ENCODE measurements around the gene DNAJC12. TPM values are rescaled to one million over a fixed set of nuclear protein-coding genes. Genes with fewer than 3 reads are reported as not detected.
A peak's percentile ranks its signal among the peaks of the same experiment; 100 is the strongest.

Gene DNAJC12
- polyA plus RNA-seq, 1 of the 3 experiments (the other 2 are of a cell fraction): 7.9 TPM

DNA sequence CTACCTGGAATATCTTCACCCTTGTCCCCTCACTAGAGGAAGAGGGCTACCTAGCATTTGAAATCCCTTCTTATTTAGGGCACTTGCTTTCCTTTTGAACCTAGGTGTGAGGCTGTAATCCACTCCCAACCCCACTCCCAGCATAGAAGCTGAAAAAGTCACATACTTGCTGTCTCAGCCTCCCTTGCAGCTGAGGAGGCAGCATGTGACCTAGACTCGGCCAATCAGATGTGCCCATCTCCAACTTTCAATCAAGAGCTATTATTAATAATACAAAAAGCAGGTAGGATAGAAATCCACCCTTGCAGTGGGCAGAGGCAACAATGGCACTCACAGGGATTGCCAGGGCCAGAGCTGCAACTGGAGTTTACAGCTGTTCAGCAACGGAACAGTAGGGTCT lies 70.7 kb downstream of the DNAJC12 start:
- Histone ChIP-seq H3K9me2 (no peaks in the 10 kb centered on the region), H3K9ac (no peak overlapping the region), H3K4me2 (no peak overlapping the region), H3K36me3 (replicated peaks in 1 of 2; ENCODE audit: control insufficient read depth in 1 of 2, insufficient read depth in 2 of 2, low read length in 1 of 2) (no peaks in the 10 kb centered on the region), H4K20me1 (ENCODE audit: insufficient read depth) (no peaks in the 10 kb centered on the region), H3K9me3 (no peaks in the 10 kb centered on the region), H3K4me3 (ENCODE audit: low read depth in 2 of 2, low read length in 1 of 2) (no peak overlapping the region), H3K27ac (ENCODE audit: low read depth in 2 of 2, low read length in 1 of 2) (no peak overlapping the region), H3K27me3 (ENCODE audit: insufficient read depth) (no peaks in the 10 kb centered on the region), H3F3A (replicated peaks; ENCODE audit: insufficient read depth) (peaks cover 7% of the 10 kb centered on the region), H3K4me1 (ENCODE audit: control insufficient read depth in 1 of 2, insufficient read depth in 2 of 2, low read depth in 1 of 2, low read length in 1 of 2) (peaks cover 0 to 6% of the 10 kb centered on the region in 2 experiments; a peak in 2 of 4 replicates), H2AFZ (ENCODE audit: low read depth) (no peak overlapping the region), H3K79me2 (ENCODE audit: insufficient read depth) (no peaks in the 10 kb centered on the region)
- CTCF ChIA-PET: interaction anchor here (0.7 to 7.0 kb wide), 4 partner anchors 11 to 101 kb away, joined by 3 to 70 read pairs (median 10); no protein-coding TSS in a partner anchor
- POLR2A ChIA-PET: no interaction called here
- WGBS (ENCODE audit: low lambda C conversion rate): 71% methylated on average over 2 of the region's 2 CpGs
- no peak for DNase-seq
- no peak for TF ChIP-seq RCOR1 (IDR thresholded peaks at IDR 0.05; ENCODE audit: low read length)
- TF ChIP-seq, protein P1, sequence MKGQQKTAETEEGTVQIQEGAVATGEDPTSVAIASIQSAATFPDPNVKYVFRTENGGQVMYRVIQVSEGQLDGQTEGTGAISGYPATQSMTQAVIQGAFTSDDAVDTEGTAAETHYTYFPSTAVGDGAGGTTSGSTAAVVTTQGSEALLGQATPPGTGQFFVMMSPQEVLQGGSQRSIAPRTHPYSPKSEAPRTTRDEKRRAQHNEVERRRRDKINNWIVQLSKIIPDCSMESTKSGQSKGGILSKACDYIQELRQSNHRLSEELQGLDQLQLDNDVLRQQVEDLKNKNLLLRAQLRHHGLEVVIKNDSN (IDR thresholded peaks at IDR 0.05; ENCODE audit: borderline replicate concordance, low read depth): peak; percentile 57; the same call in 1 of the 2 replicates
- TF ChIP-seq GABPA (IDR thresholded peaks at IDR 0.05; ENCODE audit: low read depth): no peak

- Histone ChIP-seq H3K9me2 (no peaks in the 10 kb centered on the region), H3K79me2 (ENCODE audit: insufficient read depth) (no peaks in the 10 kb centered on the region), H3K27me3 (ENCODE audit: insufficient read depth) (no peaks in the 10 kb centered on the region), H2AFZ (ENCODE audit: low read depth) (peak overlapping the region; percentile 96), H3K36me3 (replicated peaks in 1 of 2; ENCODE audit: control insufficient read depth in 1 of 2, insufficient read depth in 2 of 2, low read length in 1 of 2) (no peaks in the 10 kb centered on the region), H3K9ac (peak overlapping the region; percentile 78), H3F3A (replicated peaks; ENCODE audit: insufficient read depth) (peaks cover 7% of the 10 kb centered on the region), H4K20me1 (ENCODE audit: insufficient read depth) (no peaks in the 10 kb centered on the region), H3K4me1 (ENCODE audit: control insufficient read depth in 1 of 2, insufficient read depth in 2 of 2, low read depth in 1 of 2, low read length in 1 of 2) (peaks cover 0 to 6% of the 10 kb centered on the region in 2 experiments; a peak in 2 of 4 replicates), H3K4me3 (ENCODE audit: low read depth in 2 of 2, low read length in 1 of 2) (peak overlapping the region; percentile 83 to 93), H3K4me2 (peak overlapping the region; percentile 93), H3K9me3 (no peaks in the 10 kb centered on the region), H3K27ac (ENCODE audit: low read depth in 2 of 2, low read length in 1 of 2) (peak overlapping the region; percentile 58 to 92)
- ChIA-PET POLR2A (no interaction called here), CTCF (interaction anchor here (1.0 to 2.6 kb wide), 4 partner anchors 14 to 67 kb away, joined by 3 to 14 read pairs (median 6); no protein-coding TSS in a partner anchor)
- 2% methylated on average over 51 of the region's 56 CpGs for WGBS (ENCODE audit: low lambda C conversion rate)
- peak; percentile 80 for DNase-seq
- TF ChIP-seq MXI1 (IDR thresholded peaks at IDR 0.05; ENCODE audit: low read depth, low read length): peak; percentile 51; the same call in 1 of the 2 replicates
- TF ChIP-seq NRF1 (IDR thresholded peaks at IDR 0.05; ENCODE audit: low read depth, low read length): 0 out of 2 replicates have a peak, but pooled peaks have one; percentile 8
- no peak for TF ChIP-seq PBX3 (IDR thresholded peaks at IDR 0.05)
- TF ChIP-seq TEAD4 (IDR thresholded peaks at IDR 0.05; ENCODE audit: borderline replicate concordance, insufficient read depth): peak; percentile 97
- TF ChIP-seq USF2 (IDR thresholded peaks at IDR 0.05; ENCODE audit: borderline replicate concordance, low read depth, low read length): no peak
- TF ChIP-seq ELF1 (IDR thresholded peaks at IDR 0.05): no peak; the same call in 1 of the 2 replicates
- TF ChIP-seq, protein P2, sequence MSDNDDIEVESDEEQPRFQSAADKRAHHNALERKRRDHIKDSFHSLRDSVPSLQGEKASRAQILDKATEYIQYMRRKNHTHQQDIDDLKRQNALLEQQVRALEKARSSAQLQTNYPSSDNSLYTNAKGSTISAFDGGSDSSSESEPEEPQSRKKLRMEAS (IDR thresholded peaks at IDR 0.05; ENCODE audit: low read depth): peak; percentile 91
- peak; percentile 29; the same call in 1 of the 2 replicates for TF ChIP-seq FOXJ3 (CRISPR knock-in tag; IDR thresholded peaks at IDR 0.05)
- peak; percentile 21; the same call in 1 of the 2 replicates for TF ChIP-seq RCOR1 (IDR thresholded peaks at IDR 0.05; ENCODE audit: low read length)
- TF ChIP-seq, protein P3, sequence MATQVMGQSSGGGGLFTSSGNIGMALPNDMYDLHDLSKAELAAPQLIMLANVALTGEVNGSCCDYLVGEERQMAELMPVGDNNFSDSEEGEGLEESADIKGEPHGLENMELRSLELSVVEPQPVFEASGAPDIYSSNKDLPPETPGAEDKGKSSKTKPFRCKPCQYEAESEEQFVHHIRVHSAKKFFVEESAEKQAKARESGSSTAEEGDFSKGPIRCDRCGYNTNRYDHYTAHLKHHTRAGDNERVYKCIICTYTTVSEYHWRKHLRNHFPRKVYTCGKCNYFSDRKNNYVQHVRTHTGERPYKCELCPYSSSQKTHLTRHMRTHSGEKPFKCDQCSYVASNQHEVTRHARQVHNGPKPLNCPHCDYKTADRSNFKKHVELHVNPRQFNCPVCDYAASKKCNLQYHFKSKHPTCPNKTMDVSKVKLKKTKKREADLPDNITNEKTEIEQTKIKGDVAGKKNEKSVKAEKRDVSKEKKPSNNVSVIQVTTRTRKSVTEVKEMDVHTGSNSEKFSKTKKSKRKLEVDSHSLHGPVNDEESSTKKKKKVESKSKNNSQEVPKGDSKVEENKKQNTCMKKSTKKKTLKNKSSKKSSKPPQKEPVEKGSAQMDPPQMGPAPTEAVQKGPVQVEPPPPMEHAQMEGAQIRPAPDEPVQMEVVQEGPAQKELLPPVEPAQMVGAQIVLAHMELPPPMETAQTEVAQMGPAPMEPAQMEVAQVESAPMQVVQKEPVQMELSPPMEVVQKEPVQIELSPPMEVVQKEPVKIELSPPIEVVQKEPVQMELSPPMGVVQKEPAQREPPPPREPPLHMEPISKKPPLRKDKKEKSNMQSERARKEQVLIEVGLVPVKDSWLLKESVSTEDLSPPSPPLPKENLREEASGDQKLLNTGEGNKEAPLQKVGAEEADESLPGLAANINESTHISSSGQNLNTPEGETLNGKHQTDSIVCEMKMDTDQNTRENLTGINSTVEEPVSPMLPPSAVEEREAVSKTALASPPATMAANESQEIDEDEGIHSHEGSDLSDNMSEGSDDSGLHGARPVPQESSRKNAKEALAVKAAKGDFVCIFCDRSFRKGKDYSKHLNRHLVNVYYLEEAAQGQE (IDR thresholded peaks at IDR 0.05; ENCODE audit: low read depth, low read length): peak; percentile 68
- no peak for TF ChIP-seq RAD21 (IDR thresholded peaks at IDR 0.05; ENCODE audit: low read length)
- TF ChIP-seq MEF2A (IDR thresholded peaks at IDR 0.05; ENCODE audit: borderline replicate concordance, low read depth): no peak
- TF ChIP-seq, protein P4, sequence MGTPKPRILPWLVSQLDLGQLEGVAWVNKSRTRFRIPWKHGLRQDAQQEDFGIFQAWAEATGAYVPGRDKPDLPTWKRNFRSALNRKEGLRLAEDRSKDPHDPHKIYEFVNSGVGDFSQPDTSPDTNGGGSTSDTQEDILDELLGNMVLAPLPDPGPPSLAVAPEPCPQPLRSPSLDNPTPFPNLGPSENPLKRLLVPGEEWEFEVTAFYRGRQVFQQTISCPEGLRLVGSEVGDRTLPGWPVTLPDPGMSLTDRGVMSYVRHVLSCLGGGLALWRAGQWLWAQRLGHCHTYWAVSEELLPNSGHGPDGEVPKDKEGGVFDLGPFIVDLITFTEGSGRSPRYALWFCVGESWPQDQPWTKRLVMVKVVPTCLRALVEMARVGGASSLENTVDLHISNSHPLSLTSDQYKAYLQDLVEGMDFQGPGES (IDR thresholded peaks at IDR 0.05; ENCODE audit: low read depth, low read length): no peak
- peak; percentile 75 for TF ChIP-seq CHD2 (IDR thresholded peaks at IDR 0.05; ENCODE audit: low read length, partially characterized antibody)
- TF ChIP-seq GATA2 (CRISPR knock-in tag; IDR thresholded peaks at IDR 0.05): no peak
- TF ChIP-seq NFIC (IDR thresholded peaks at IDR 0.05; ENCODE audit: borderline replicate concordance): peak; percentile 45; the same call in 1 of the 2 replicates
These were observed 73.8 kb downstream of the DNAJC12 start for GRCh38 chr10:67764012-67764822.
